Activated T-helper 17 cell treated with anti-CD3 and anti-CD28 coated beads, Interleukin-2, amount 50 U/mL, for 72 hours (primary cell): Measurements from ENCODE around the gene CLK3. TPM values are rescaled to one million over a fixed set of nuclear protein-coding genes. Genes with fewer than 3 reads are reported as not detected.

Experiments used
- ATAC-seq: fragments of 150-1000 bp; cut with Tn5 transposase; replicated peaks from 2 replicates; pipeline ENCODE4 v1.10.0; 2021; ENCODE audit warnings: mild to moderate bottlenecking, moderate library complexity
- H3K27ac Mint-ChIP-seq: one replicate; pipeline ENCODE4 v1.8.0; 2022; ENCODE audit warnings: mixed read lengths
- H3K27me3 Mint-ChIP-seq: one replicate; pipeline ENCODE4 v1.8.0; 2022; ENCODE audit warnings: mixed read lengths
- H3K36me3 Mint-ChIP-seq: one replicate; pipeline ENCODE4 v1.8.0; 2022; ENCODE audit warnings: low read depth, mild to moderate bottlenecking, mixed read lengths
- H3K4me1 Mint-ChIP-seq: one replicate; pipeline ENCODE4 v1.8.0; 2022; ENCODE audit warnings: mixed read lengths
- H3K4me3 Mint-ChIP-seq: one replicate; pipeline ENCODE4 v1.8.0; 2022; ENCODE audit warnings: mild to moderate bottlenecking, mixed read lengths
- H3K9me3 Mint-ChIP-seq: one replicate; pipeline ENCODE4 v1.8.0; 2022; ENCODE audit warnings: mixed read lengths
- total RNA-seq, 2 donors: library from RNA; stranded (reverse); gene quantifications; one replicate each; pipeline ENCODE4 v1.2.3, GENCODE V29; 2022

CLK3 gene
- total RNA-seq, 2 donors from 2014 or later = 117 to 179 TPM

GRCh38 chr15:74632601-74633000 is 17.0 kb downstream of the CLK3 start:
- Mint-ChIP-seq H3K27me3 (no peaks in the 10 kb centered on the region), H3K4me3 (no peak overlapping the region), H3K27ac (no peak overlapping the region)

GRCh38 chr15:74633781-74634180 is 18.1 kb downstream of the CLK3 start:
- H3K27me3 Mint-ChIP-seq = no peaks in the 10 kb centered on the region
- no peak overlapping the region for H3K4me3 Mint-ChIP-seq
- H3K36me3 Mint-ChIP-seq = peaks cover 81% of the 10 kb centered on the region
- H3K4me1 Mint-ChIP-seq = peaks cover 6% of the 10 kb centered on the region
- no peak overlapping the region for H3K27ac Mint-ChIP-seq
- H3K9me3 Mint-ChIP-seq = no peaks in the 10 kb centered on the region
- ATAC-seq = no peak

More at GRCh38 chr15:74632601-74633000, 17.0 kb downstream of the CLK3 start:
- Mint-ChIP-seq H3K4me1 (peaks cover 6% of the 10 kb centered on the region), H3K9me3 (no peaks in the 10 kb centered on the region), H3K36me3 (peaks cover 81% of the 10 kb centered on the region)
- ATAC-seq = no peak

- ATAC-seq = peak; percentile 85
- H3K4me1 Mint-ChIP-seq = peaks cover 6% of the 10 kb centered on the region
- no peaks in the 10 kb centered on the region for H3K27me3 Mint-ChIP-seq
- no peaks in the 10 kb centered on the region for H3K9me3 Mint-ChIP-seq
- H3K36me3 Mint-ChIP-seq = peaks cover 81% of the 10 kb centered on the region
- no peak overlapping the region for H3K4me3 Mint-ChIP-seq
- peak overlapping the region; percentile 0 for H3K27ac Mint-ChIP-seq
Observed at GRCh38 chr15:74635228-74635627, 19.6 kb downstream of the CLK3 start.

- Mint-ChIP-seq H3K4me1 (peaks cover 6% of the 10 kb centered on the region), H3K27me3 (no peaks in the 10 kb centered on the region), H3K36me3 (peaks cover 90% of the 10 kb centered on the region), H3K27ac (peak overlapping the region; percentile 17), H3K9me3 (no peaks in the 10 kb centered on the region), H3K4me3 (no peak overlapping the region)
- ATAC-seq = no peak
Observed at GRCh38 chr15:74636984-74637383, 21.3 kb downstream of the CLK3 start.

- Mint-ChIP-seq H3K4me1 (peaks cover 7% of the 10 kb centered on the region), H3K27me3 (no peaks in the 10 kb centered on the region), H3K27ac (peak overlapping the region; percentile 67), H3K9me3 (no peaks in the 10 kb centered on the region), H3K36me3 (peaks cover 65% of the 10 kb centered on the region), H3K4me3 (no peak overlapping the region)
- ATAC-seq = no peak
Observed at GRCh38 chr15:74641151-74641550, 25.5 kb downstream of the CLK3 start.

- no peaks in the 10 kb centered on the region for H3K9me3 Mint-ChIP-seq
- H3K4me3 Mint-ChIP-seq = no peak overlapping the region
- peaks cover 6% of the 10 kb centered on the region for H3K4me1 Mint-ChIP-seq
- H3K36me3 Mint-ChIP-seq = peaks cover 61% of the 10 kb centered on the region
- H3K27ac Mint-ChIP-seq = no peak overlapping the region
- ATAC-seq = no peak
- H3K27me3 Mint-ChIP-seq = no peaks in the 10 kb centered on the region
Observed at GRCh38 chr15:74642348-74642733, 26.7 kb downstream of the CLK3 start.

- Mint-ChIP-seq H3K36me3 (peaks cover 57% of the 10 kb centered on the region), H3K27me3 (no peaks in the 10 kb centered on the region), H3K27ac (peak overlapping the region; percentile 20), H3K9me3 (no peaks in the 10 kb centered on the region), H3K4me1 (peaks cover 6% of the 10 kb centered on the region), H3K4me3 (no peak overlapping the region)
- no peak for ATAC-seq
Observed at GRCh38 chr15:74642734-74643664, 27.4 kb downstream of the CLK3 start.

- no peaks in the 10 kb centered on the region for H3K27me3 Mint-ChIP-seq
- ATAC-seq = no peak
- H3K4me3 Mint-ChIP-seq = no peak overlapping the region
- H3K9me3 Mint-ChIP-seq = no peaks in the 10 kb centered on the region
- peak overlapping the region; percentile 20 for H3K27ac Mint-ChIP-seq
- peaks cover 57% of the 10 kb centered on the region for H3K36me3 Mint-ChIP-seq
- peaks cover 10% of the 10 kb centered on the region for H3K4me1 Mint-ChIP-seq
Observed at GRCh38 chr15:74643665-74644204, 28.1 kb downstream of the CLK3 start.

GRCh38 chr15:74646480-74646879 is 30.8 kb downstream of the CLK3 start:
- H3K4me3 Mint-ChIP-seq = no peak overlapping the region
- H3K27ac Mint-ChIP-seq = no peak overlapping the region
- H3K9me3 Mint-ChIP-seq = no peaks in the 10 kb centered on the region
- H3K27me3 Mint-ChIP-seq = no peaks in the 10 kb centered on the region
- ATAC-seq = no peak
- peaks cover 19% of the 10 kb centered on the region for H3K4me1 Mint-ChIP-seq
- peaks cover 44% of the 10 kb centered on the region for H3K36me3 Mint-ChIP-seq

GRCh38 chr15:74648051-74648842 is 32.6 kb downstream of the CLK3 start:
- no peak for ATAC-seq
- Mint-ChIP-seq H3K4me3 (no peak overlapping the region), H3K4me1 (peaks cover 17% of the 10 kb centered on the region), H3K27ac (peak overlapping the region; percentile 13), H3K36me3 (peaks cover 44% of the 10 kb centered on the region), H3K9me3 (no peaks in the 10 kb centered on the region), H3K27me3 (no peaks in the 10 kb centered on the region)

- no peaks in the 10 kb centered on the region for H3K27me3 Mint-ChIP-seq
- H3K36me3 Mint-ChIP-seq = peaks cover 63% of the 10 kb centered on the region
- H3K9me3 Mint-ChIP-seq = no peaks in the 10 kb centered on the region
- H3K4me3 Mint-ChIP-seq = no peak overlapping the region
- ATAC-seq = no peak
- H3K4me1 Mint-ChIP-seq = peaks cover 17% of the 10 kb centered on the region
- no peak overlapping the region for H3K27ac Mint-ChIP-seq
Observed at GRCh38 chr15:74651242-74651741, 35.7 kb downstream of the CLK3 start.

GRCh38 chr15:74653426-74654102 is 37.9 kb downstream of the CLK3 start:
- no peaks in the 10 kb centered on the region for H3K9me3 Mint-ChIP-seq
- no peak overlapping the region for H3K4me3 Mint-ChIP-seq
- ATAC-seq = no peak
- peaks cover 22% of the 10 kb centered on the region for H3K4me1 Mint-ChIP-seq
- H3K27ac Mint-ChIP-seq = no peak overlapping the region
- H3K27me3 Mint-ChIP-seq = no peaks in the 10 kb centered on the region
- peaks cover 49% of the 10 kb centered on the region for H3K36me3 Mint-ChIP-seq

- H3K27ac Mint-ChIP-seq = peak overlapping the region; percentile 75
Observed at GRCh38 chr15:74655424-74655823, 39.8 kb downstream of the CLK3 start.

More at GRCh38 chr15:74655424-74655823, 39.8 kb downstream of the CLK3 start:
- Mint-ChIP-seq H3K36me3 (peaks cover 44% of the 10 kb centered on the region), H3K4me3 (no peak overlapping the region), H3K27me3 (no peaks in the 10 kb centered on the region), H3K9me3 (no peaks in the 10 kb centered on the region), H3K4me1 (peaks cover 12% of the 10 kb centered on the region)
- ATAC-seq = peak; percentile 92
